Measurements from ENCODE around the gene CEP95. TPM values are rescaled to one million over a fixed set of nuclear protein-coding genes. Genes with fewer than 3 reads are reported as not detected.

The CEP95 gene
- total and polyA plus RNA-seq, 2 of the 13 experiments (the other 11 are each of a cell fraction or from before 2014, with no cell fraction given), result 65.9 to 68.8 TPM

GRCh38 chr17:64547319-64547718 lies 40.5 kb downstream of the CEP95 start (continued):
- TF ChIP-seq HNF1A (IDR thresholded peaks at IDR 0.05; ENCODE audit: low read depth) (no peak), HNF1A (CRISPR knock-in tag; IDR thresholded peaks at IDR 0.05; ENCODE audit: borderline replicate concordance) (no peak), TFDP1 (CRISPR knock-in tag; IDR thresholded peaks at IDR 0.05; ENCODE audit: borderline replicate concordance) (no peak), CREB1 (IDR thresholded peaks at IDR 0.05) (no peak), CREB1 (CRISPR knock-in tag; IDR thresholded peaks at IDR 0.05) (no peak), HOXA9 (CRISPR knock-in tag; IDR thresholded peaks at IDR 0.05; ENCODE audit: borderline replicate concordance) (no peak), ETS1 (CRISPR knock-in tag; IDR thresholded peaks at IDR 0.05) (no peak), SIX1 (CRISPR knock-in tag; IDR thresholded peaks at IDR 0.05; ENCODE audit: borderline replicate concordance) (no peak), RFX1 (IDR thresholded peaks at IDR 0.05) (no peak), ZMYM4 (CRISPR knock-in tag; IDR thresholded peaks at IDR 0.05) (no peak), RORA (CRISPR knock-in tag; IDR thresholded peaks at IDR 0.05) (no peak)

All from HepG2 (cell line).